CD4-positive, alpha-beta T cell treated with Interferon gamma for 1 hour (primary cell): ENCODE measurements around the gene SYCN.
"Not testable (repeated sequence)": the region's sequence is repeated elsewhere in the genome, so short reads cannot be mapped to it uniquely, and the experiment has no call there.

Source experiments
- DNase-seq: peaks from one replicate; pipeline ENCODE4 v3.0.0-alpha.2; 2020

The SYCN gene, protein sequence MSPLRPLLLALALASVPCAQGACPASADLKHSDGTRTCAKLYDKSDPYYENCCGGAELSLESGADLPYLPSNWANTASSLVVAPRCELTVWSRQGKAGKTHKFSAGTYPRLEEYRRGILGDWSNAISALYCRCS

DNA sequence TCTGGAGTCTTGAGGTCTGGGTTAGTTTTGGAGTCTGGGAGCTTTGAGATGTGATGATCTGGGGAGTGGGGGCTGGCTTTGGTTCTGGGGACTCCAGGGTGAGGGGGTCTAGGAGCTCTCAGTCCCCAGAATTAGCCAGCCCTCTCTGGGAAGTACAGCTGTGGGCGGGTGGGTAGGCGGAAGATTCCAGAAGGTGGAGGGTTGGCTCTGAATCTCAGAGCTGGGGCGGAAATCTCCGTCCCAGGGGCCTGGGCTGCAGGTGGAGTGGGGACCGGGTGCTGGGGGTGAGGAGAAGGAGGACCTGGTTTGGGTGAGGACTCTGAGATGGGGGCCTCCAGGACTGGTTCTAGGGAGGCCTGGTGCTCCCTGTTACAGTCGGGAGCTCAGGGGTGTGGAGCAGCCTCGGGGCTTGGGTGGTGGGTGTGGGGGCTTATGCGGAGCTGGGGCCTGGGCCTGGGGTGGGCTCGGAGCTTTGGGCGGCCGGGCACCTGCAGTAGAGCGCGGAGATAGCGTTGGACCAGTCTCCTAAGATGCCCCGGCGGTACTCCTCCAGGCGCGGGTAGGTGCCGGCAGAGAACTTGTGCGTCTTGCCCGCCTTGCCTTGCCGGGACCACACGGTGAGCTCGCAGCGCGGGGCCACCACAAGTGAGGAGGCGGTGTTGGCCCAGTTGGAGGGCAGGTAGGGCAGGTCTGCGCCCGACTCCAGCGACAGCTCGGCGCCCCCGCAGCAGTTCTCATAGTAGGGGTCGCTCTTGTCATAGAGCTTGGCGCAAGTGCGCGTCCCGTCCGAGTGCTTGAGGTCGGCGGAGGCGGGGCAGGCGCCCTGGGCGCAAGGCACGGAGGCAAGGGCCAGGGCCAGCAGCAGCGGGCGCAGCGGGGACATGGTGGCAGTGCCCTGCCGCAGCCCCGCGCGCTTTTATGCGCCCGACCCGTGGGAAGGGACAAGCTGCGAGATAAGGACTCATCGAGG lies at the start of gene SYCN:
SYCN (minus strand) TSS at position 892 of the 970 bp plus-strand sequence; CDS start at position 883, 9 bp downstream.
- no peak for DNase-seq

DNA sequence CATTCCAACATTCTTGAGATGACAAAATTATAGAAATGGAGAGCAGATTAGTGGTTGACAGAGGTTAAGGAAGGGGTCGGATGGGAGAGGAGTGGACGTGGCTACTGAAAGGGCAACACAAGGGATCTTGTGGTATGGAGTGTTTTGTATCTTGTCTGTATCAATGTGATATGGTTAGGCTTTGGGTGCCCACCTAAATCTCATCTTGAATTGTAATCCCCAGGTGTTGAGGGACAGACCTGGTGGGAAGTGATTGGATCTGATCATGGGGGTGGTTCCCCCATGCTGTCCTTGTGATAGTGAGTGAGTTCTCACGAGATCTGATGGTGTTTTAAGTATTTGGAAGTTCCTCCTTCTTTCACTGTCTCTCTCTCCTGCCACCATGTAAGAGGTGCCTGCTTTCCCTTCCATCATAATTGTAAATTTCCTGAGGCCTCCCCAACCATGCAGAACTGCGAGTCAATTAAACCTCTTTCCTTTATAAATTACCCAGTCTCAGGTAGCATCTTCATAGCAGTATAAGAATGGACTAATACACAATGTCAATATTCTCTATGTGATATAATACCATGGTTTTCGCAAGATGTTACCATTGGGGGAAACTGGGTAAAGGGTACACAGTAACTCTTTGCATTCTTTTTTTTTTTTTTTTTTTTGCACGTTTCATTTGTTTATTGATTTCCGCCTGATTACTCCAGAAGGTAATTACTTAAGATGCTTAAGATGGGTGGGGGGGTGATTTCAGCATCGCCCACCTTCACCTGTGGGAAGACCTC lies 49.5 kb upstream of the SYCN start:
- no peak for DNase-seq

DNA sequence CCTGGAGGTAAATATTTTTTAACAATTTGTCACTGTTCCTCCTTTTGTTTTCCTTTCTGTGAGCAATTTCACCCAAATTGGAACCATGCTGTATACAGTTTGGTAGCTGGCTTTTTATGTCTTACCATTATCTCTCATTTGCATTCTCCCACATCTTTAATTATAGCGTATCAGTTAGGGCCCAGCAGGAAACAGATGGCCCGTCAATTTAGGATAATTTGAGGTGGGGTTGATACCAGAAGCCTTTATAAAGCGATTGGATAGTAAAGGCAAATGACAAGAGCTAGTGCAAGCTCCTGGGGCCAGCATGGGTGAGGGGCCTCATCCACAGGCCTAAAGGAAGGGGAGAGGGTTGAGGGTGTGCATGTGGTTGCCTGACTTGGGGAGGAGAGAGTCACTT lies 48.4 kb upstream of the SYCN start:
- DNase-seq, result no peak

DNA sequence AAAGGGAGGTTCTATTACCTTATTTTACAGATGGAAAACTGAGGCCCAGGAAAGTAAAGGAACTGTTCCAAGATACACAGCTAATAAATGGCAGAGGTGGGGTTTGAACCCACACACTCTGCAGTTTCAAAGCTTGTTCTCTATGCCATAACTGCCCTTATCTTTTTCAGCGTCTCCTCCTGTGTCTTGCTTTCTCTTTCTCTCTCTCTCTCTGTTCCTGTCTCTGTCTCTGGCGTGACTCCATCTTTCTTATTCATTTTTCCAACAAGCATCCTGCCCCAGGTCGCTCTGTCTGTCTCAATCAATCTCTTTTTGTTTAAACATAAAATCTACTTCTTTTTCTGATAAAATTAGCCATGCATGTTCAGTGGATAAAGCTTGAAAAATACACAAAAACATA lies 47.8 kb upstream of the SYCN start:
- DNase-seq, result no peak

DNA sequence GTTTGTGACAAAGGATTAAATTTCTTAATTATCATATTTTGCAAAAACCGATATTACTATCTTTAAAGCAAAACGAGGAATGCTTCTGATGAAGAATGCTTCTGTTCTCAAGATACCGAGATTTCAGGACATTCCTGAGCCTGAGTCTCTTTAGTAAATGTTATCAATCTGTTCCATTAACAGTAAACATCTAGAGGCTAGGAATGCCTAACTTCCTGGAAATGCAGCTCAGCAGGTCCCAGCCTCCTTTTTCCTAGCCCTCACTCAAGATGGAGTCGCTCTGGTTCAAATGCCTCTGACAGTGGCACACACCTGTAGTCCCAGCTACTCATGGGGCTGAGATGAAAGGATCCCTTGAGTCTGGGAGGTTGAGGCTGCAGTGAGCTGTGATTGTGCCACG lies 47.0 kb upstream of the SYCN start:
- DNase-seq, result no peak

DNA sequence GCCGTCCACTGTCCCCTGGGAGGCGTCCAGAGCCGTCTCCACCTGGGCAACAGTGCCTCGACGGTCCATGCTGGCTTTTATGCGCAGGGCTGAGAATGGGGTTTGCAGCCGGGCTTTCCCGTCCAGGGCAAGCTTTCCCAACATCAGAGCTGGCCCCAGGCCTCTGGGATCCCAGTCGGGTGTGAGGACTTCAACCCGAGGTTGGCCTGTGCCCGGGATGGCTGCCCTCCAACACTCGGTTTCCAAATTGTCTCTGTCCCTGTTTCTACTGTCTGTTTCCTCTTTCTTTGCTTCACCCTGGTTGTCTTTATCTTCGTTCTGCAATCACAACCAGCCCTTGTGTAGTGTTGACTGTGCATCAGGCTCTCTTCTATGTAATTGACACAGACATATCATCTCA lies 44.7 kb upstream of the SYCN start, which contains the start of gene IFNL4:
IFNL4 (minus strand) TSS at position 51 of the 400 bp plus-strand sequence.
- DNase-seq, result no peak

DNA sequence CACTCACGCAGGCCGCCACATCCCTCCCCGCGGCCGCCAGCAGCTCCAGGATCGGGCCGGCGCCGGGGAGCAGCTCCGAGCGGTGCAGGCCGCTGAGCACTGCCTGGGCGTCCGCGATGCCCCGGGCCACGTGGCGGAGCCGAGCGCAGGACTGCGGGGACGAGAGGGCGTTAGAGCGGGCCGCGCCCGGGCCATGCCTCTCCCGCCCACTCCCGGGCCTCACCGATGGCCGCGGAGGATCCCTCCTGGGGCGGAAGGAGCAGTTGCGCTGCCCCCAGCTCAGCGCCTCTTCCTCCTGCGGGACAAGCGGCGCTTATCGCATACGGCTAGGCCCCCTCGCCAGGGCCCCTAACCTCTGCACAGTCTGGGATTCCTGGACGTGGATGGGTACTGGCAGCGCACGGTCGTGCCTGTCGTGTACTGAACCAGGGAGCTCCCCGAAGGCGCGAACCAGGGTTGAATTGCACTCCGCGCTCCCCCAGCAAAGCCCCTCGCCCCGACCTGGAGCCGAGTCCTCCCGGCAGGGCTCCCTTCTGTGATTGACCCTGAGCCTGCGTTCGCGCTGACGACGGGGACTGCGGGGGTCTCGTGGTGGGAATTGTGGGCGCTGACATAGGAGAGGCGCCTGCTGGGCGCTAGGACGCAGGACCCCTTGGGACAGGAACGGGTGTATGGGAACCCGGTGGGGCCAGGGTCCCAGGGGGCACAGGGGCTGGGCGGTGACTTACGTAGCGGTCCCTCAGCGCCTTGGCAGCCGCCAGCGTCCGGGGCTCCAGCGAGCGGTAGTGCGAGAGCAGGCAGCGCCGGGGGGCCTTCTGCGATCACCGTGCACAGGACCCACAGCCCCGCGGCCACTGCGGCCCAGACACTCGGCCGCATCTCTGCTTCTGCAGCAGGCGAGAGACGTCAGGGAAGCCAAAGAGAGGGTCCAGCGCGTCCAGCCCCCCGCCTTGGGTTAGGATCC lies 43.9 kb upstream of the SYCN start:
- DNase-seq, result no peak

DNA sequence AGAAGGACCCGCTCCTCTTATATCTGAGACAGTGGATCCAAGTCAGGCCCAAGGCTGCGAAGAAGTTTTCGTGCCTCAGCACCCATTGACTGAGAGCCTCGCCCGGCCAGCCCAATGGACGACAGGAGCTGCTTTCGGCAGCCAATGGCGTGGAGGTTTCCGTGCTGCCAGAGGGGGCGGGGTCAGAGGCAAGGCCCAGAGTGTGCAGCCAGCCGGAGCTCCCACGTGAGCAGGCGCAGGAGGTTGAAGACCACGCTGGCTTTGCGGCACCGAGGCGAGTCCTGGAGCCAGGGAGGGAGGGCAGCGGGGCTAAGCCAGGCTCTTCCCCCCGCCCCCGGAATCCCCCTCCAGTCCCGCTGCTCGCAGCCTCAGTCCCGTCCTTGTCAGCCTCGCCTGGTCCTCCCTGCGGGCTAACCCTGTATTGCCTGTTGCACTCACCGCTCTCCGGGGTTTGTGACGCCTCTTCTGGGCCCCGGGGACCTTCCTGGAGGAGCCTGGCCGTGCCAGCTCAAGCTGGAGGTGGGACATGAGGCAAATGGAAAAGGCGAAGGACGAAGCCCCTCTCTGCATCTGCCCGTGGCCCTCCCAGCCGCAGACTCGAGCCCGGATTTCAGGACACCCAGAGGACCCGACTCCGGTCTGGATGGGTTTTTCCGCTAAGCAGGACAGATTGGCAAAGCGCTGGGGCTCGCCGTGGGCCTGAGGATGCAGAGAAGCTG lies 43.0 kb upstream of the SYCN start:
- DNase-seq, result peak; percentile 29

DNA sequence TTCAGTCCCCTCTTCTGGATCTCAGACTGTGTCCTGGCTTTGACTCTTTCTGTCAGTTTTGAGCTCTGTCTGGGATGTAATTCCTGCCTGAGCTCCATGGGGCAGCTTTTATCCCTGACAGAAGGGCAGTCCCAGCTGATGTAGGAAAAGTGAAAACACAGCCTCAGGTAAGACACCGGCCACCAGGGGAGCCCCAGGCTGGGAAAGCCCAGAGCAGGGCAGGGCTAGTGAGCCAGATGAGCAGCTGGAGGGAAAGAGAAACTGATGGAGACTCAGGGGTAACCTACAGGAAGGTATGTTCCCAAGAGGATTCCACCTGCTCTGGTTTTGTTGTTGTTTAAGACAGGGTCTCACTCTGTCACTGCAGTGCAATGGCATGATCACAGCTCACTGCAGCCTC lies 41.1 kb upstream of the SYCN start:
- not testable (repeated sequence) for DNase-seq

DNA sequence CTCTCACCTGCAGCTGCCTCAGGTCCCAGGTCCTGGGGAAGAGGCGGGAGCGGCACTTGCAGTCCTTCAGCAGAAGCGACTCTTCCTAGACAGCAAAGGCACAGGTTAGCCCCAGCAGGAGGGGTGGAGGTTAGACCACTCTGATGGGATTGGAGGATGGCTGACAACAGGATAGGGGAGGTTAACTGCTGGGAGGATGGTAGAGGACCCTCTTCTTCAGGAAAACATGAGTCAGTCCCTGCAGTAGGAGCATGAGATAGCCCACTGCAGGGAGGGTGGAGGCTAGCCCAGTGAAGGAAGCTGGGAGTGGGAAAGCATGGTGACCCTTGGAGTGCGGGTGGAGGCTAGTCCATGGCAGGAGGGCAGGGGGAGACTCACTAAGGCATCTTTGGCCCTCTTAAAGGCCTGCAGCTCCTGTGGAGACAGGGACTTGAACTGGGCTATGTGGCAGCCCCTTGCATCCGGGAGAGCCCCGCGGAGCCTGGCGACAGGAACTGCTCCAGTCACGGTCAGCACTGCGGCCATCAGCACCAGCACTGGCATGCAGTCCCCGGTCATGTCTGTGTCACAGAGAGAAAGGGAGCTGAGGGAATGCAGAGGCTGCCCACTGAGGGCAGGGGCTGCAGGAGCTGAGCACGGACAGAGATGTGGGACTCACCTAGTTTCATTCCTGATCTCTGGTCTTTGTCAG lies 40.5 kb upstream of the SYCN start, which contains the start of gene IFNL3:
IFNL3 (minus strand) TSS at position 597 of the 691 bp plus-strand sequence; CDS start at position 558, 39 bp downstream.
- DNase-seq, result not testable (repeated sequence)

DNA sequence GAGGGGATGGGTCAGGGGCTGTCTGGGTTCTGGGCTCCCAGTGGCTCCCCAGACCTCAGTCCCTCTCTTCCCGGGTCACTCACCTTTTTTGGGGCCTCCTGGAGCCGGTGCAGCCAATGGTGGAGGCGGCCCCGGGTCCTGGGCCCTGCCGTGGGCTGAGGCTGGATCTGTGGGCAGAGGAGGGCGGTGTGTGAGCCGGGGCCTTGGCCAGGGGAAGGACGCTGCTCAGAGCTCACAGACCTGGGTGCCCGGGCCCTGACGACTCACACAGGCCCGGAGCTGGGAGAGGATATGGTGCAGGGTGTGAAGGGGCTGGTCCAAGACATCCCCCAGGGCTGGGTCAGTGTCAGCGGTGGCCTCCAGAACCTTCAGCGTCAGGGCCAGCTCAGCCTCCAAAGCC lies 39.7 kb upstream of the SYCN start:
- not testable (repeated sequence) for DNase-seq

DNA sequence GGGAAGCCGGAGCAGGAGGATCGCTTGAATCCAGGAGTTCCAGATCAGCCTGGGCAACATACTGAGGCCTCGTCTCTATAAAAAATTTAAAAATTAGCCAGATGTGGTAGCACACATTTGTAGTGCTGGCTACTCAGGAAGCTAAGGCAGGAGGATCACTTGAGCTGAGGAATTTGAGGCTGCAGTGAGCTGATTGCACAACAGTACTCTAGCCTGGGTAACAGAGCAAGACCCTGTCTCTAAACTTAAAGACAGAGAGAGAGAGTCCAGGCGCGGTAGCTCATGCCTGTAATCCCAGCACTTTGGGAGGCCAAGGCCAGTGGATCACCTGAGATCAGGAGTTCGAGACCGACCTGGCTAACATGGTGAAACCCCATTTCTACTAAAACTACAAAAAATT lies 36.4 kb upstream of the SYCN start:
- no peak for DNase-seq

DNA sequence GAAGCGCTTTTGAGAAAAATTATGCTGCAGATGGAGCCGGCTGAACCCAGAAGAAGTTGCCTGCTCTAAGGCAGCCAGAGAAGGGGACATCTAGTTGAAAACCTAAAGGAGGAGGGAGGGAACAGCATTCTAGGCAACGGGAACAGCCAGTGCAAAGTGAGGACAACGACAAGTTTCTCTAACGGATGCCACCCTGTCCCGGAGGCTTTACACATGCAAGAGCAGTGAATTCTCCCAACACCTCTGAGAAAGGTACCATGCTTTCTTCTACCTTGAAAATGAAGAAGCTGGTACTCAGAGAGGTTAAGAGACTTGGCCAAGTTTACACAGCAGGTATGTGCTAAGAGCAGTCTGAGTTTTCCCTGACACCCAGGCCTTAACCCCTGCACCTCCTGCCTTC lies 34.9 kb upstream of the SYCN start:
- DNase-seq, result no peak

DNA sequence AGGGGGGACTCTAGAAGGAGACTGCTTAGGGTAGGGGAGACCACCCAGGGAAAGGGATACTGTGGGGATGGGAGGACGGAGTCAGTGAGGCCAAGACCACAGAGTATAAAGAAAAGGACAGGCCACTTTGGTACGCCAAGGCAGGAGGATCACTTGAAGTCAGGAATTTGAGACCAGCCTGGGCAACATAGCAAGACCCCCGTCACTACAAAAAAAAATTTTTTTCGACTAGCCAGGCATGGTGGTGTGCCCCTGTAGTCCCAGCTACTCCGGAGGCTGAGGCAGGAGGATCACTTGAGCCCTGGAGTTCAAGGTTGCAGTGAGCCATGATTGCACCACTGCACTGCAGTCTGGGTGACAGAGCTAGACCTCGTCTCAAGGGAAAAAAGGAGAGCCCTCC lies 34.1 kb upstream of the SYCN start:
- no peak for DNase-seq

DNA sequence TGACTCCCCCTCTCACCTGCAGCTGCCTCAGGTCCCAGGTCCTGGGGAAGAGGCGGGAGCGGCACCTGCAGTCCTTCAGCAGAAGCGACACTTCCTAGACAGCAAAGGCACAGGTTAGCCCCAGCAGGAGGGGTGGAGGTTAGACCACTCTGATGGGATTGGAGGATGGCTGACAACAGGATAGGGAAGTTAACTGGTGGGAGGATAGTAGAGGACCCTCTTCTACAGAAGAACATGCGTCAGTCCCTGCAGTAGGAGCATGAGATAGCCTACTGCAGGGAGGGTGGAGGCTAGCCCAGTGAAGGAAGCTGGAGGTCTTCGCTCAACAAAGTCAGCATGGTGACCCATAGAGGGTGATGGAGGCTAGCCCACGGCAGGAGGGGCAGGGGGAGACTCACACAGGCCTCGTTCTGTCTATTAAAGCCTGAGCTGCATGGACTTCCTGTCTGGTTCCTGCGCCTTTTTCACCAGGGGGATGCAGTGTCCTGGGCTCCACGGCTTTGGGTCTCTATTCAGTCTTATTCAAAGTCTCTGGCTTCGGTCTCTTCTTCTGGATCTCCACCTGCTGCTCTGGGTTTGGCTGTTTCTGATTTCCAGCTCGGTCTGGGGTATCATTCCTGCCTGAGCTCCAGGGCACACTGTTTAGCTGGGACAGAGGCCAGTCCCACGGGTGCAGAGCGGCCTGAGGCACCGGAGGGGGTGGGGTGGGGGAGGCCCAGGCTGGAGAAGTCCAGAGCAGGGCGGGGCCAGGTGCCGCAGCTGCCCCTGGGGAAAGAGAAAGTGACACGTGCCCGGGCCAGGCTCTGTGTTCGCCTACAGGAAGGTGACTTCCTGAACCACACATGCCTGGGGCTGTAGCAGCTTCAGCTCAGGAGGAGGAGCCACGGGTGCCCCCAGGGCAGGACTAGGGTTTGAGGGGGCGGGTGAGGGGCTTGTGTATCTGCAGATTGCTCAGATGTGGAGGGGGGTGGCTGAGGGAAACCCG lies 33.4 kb upstream of the SYCN start:
- DNase-seq, result peak; percentile 35

DNA sequence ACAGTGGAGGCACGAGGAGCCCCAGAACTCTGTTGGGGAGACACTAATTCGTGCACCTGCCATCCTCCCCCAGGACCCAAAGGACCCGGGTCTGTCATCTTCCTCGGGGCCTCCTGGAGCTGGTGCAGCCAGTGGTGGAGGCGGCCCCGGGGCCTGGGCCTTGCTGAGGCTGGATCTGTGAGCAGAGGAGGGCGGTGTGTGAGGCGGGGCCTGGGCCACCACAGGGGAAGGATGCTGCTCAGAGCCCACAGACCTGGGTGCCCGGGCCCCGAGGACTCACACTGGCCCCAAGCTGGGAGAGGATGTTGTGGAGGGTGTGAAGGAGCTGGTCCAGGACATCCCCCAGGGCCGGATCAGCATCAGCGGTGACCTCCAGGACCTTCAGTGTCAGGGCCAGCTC lies 32.5 kb upstream of the SYCN start:
- no peak for DNase-seq

DNA sequence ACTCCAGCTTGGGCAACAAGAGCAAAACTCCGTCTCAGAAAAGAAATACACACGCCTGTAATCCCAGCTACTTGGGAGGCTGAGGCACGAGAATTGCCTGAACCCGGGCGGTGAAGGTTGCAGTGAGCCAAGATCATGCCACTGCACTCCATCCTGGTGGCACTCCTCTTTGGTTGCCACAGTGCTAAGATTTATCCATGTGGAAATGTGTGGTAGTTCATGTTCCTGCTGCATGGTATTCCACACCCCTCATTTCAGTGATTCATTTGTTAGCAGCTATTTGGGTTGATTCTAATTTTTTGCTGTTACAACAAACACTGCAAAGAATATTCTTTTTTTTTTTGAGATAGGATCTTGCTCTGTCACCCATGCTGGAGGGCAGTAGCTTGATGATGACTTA lies 28.6 kb upstream of the SYCN start:
- no peak for DNase-seq

DNA sequence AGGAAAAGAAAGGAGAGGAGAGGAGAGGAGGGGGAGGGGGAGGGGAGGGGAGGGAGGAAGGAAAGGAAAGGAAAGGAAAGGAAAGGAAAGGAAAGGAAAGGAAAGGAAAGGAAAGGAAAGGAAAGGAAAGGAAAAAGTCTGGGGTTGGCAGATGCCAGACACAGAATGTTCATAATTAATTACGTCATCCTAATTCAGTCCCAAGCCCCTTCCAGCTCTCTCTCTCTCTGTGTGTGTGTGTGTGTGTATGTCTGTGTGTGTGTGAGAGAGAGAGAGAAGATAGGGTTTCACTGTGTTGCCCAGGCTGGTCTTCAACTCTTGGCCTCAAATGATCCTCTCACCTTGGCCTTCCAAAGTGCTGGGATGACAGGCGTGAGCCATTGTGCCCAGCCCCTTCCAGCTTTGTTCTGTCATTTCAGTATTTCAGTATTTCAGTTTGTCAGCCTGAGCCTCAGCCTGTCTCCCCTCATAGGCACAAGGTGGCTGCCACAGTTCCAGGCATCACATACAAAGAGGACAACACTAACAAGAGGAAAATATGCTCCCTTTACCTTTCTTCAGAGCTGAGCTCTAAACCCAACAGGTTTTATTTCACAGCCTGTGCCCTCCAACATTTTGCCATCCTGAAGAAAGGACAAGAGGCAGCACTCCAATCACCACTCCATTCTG lies 26.2 kb upstream of the SYCN start:
- no peak for DNase-seq

DNA sequence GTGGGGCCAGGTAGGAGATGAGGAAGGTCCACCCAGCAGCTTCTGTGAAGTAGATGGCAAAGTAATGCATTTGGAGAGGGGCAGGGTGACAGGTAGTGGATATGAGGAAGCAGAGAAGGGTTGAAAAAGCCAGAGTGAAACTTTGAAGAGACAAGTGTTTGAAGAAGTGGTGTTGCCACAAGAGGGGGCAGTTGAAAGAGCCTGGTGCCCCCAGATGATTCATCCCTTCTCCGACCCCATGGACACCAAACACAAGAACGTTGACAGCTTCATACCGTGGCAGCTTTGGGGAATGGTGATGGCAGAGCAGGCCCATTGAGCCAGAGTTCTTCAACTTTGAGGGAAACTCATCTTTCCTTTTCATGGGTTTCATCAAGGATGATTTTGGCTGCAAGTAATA lies 20.8 kb upstream of the SYCN start:
- no peak for DNase-seq
